GM23338 (cell line): Measurements from ENCODE around the gene MLST8.

Experiments used
- CTCF ChIP-seq, 2 experiments: fragments of 200-600 bp in 1 of 2; sonication (generic) in 1 of 2; conservative IDR thresholded peaks; 2 replicates each; pipeline versions ENCODE4 v1.5.1 to v1.6.1; 2016 to 2017; ENCODE audit warnings: antibody characterized with exemption in 2 of 2, low read depth in 2 of 2, mild to moderate bottlenecking in 2 of 2, moderate library complexity in 1 of 2
- EZH2 ChIP-seq: fragments of 200-600 bp; sonication (generic); IDR thresholded peaks from one replicate; pipeline ENCODE4 v1.8.0; 2017; ENCODE audit warnings: antibody characterized with exemption, mild to moderate bottlenecking, low read depth; ENCODE audit not compliant: unreplicated experiment
- JUNB ChIP-seq: IDR thresholded peaks from one replicate; pipeline ENCODE4 v1.6.1; 2016; ENCODE audit warnings: antibody characterized with exemption; ENCODE audit not compliant: unreplicated experiment
- POLR2AphosphoS5 ChIP-seq: IDR thresholded peaks from 2 replicates; pipeline ENCODE4 v1.6.1; 2016; ENCODE audit warnings: antibody characterized with exemption, low read depth
- TF ChIP-seq, protein P1 (sequence below): IDR thresholded peaks from one replicate; pipeline ENCODE4 v1.6.1; 2018; ENCODE audit warnings: antibody characterized with exemption; ENCODE audit not compliant: unreplicated experiment

GRCh38 chr16:2208308-2208707 lies 3.1 kb downstream of the MLST8 start:
- TF ChIP-seq CTCF (conservative IDR thresholded peaks at IDR 0.05; ENCODE audit: low read depth in 2 of 2): no peak
- TF ChIP-seq, protein P1, sequence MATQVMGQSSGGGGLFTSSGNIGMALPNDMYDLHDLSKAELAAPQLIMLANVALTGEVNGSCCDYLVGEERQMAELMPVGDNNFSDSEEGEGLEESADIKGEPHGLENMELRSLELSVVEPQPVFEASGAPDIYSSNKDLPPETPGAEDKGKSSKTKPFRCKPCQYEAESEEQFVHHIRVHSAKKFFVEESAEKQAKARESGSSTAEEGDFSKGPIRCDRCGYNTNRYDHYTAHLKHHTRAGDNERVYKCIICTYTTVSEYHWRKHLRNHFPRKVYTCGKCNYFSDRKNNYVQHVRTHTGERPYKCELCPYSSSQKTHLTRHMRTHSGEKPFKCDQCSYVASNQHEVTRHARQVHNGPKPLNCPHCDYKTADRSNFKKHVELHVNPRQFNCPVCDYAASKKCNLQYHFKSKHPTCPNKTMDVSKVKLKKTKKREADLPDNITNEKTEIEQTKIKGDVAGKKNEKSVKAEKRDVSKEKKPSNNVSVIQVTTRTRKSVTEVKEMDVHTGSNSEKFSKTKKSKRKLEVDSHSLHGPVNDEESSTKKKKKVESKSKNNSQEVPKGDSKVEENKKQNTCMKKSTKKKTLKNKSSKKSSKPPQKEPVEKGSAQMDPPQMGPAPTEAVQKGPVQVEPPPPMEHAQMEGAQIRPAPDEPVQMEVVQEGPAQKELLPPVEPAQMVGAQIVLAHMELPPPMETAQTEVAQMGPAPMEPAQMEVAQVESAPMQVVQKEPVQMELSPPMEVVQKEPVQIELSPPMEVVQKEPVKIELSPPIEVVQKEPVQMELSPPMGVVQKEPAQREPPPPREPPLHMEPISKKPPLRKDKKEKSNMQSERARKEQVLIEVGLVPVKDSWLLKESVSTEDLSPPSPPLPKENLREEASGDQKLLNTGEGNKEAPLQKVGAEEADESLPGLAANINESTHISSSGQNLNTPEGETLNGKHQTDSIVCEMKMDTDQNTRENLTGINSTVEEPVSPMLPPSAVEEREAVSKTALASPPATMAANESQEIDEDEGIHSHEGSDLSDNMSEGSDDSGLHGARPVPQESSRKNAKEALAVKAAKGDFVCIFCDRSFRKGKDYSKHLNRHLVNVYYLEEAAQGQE: no peak
- no peak for TF ChIP-seq JUNB
- TF ChIP-seq EZH2: no peak
- TF ChIP-seq POLR2AphosphoS5: no peak
